Measurements from ENCODE around the gene SLC30A2.
"Not testable (repeated sequence)": the region's sequence is repeated elsewhere in the genome, so short reads cannot be mapped to it uniquely, and the experiment has no call there.

Gene SLC30A2

GRCh38 chr1:26045722-26046245, at the start of gene SLC30A2:
Gene SLC30A2 (minus strand): TSS chr1:26046118. CDS start chr1:26045896, 222 bp downstream.
- no peak within 1 kb of the TSS for H3K27ac ChIP-seq (ENCODE audit: low read length)
- H3K27me3 ChIP-seq (ENCODE audit: insufficient read depth, low read length): peaks cover 91% of the 10 kb centered on the region
- H3K4me3 ChIP-seq (ENCODE audit: low read length): peak within 1 kb of the TSS; percentile 47; the same call in 1 of the 2 replicates
- H3K9me3 ChIP-seq (ENCODE audit: insufficient read depth, low read depth, low read length): no peaks in the 10 kb centered on the region
- H3K9ac ChIP-seq (ENCODE audit: low read depth, low read length): no peak within 1 kb of the TSS
- H3K4me1 ChIP-seq (ENCODE audit: insufficient read depth, low read length): no peaks in the 10 kb centered on the region
- H3K36me3 ChIP-seq (ENCODE audit: insufficient read depth, low read depth, low read length): no peaks in the 10 kb centered on the region

- peaks cover 13% of the 10 kb centered on the region for H3K4me1 ChIP-seq (ENCODE audit: insufficient read depth, low read length)
- no peaks in the 10 kb centered on the region for H3K36me3 ChIP-seq (ENCODE audit: insufficient read depth, low read depth, low read length)
- no peaks in the 10 kb centered on the region for H3K9me3 ChIP-seq (ENCODE audit: insufficient read depth, low read depth, low read length)
- H3K9ac ChIP-seq (ENCODE audit: low read depth, low read length): no peak overlapping the region
- peaks cover 11% of the 10 kb centered on the region for H3K27me3 ChIP-seq (ENCODE audit: insufficient read depth, low read length)
- H3K4me3 ChIP-seq (ENCODE audit: low read length): peak overlapping the region; percentile 8; the same call in 1 of the 2 replicates
- no peak overlapping the region for H3K27ac ChIP-seq (ENCODE audit: low read length)
These were observed 48.9 kb upstream of the SLC30A2 start for GRCh38 chr1:26094677-26095383.

- Histone ChIP-seq H3K9me3 (ENCODE audit: insufficient read depth, low read depth, low read length) (no peaks in the 10 kb centered on the region), H3K27ac (ENCODE audit: low read length) (no peak overlapping the region), H3K36me3 (ENCODE audit: insufficient read depth, low read depth, low read length) (no peaks in the 10 kb centered on the region), H3K27me3 (ENCODE audit: insufficient read depth, low read length) (peaks cover 11% of the 10 kb centered on the region), H3K4me3 (ENCODE audit: low read length) (peak overlapping the region; percentile 8; the same call in 1 of the 2 replicates), H3K4me1 (ENCODE audit: insufficient read depth, low read length) (peaks cover 13% of the 10 kb centered on the region), H3K9ac (ENCODE audit: low read depth, low read length) (no peak overlapping the region)
These were observed 48.3 kb upstream of the SLC30A2 start for GRCh38 chr1:26094076-26094669.

- not testable (repeated sequence) for H3K27ac ChIP-seq (ENCODE audit: low read length); H3K36me3 ChIP-seq (ENCODE audit: insufficient read depth, low read depth, low read length); H3K9me3 ChIP-seq (ENCODE audit: insufficient read depth, low read depth, low read length)
These were observed 47.7 kb upstream of the SLC30A2 start for GRCh38 chr1:26093569-26093968.

GRCh38 chr1:26092422-26092821, 46.5 kb upstream of the SLC30A2 start:
- Histone ChIP-seq H3K27ac (ENCODE audit: low read length) (no peak overlapping the region), H3K9me3 (ENCODE audit: insufficient read depth, low read depth, low read length) (no peaks in the 10 kb centered on the region), H3K4me1 (ENCODE audit: insufficient read depth, low read length) (peaks cover 13% of the 10 kb centered on the region), H3K36me3 (ENCODE audit: insufficient read depth, low read depth, low read length) (no peaks in the 10 kb centered on the region), H3K27me3 (ENCODE audit: insufficient read depth, low read length) (peaks cover 11% of the 10 kb centered on the region), H3K9ac (ENCODE audit: low read depth, low read length) (no peak overlapping the region), H3K4me3 (ENCODE audit: low read length) (no peak overlapping the region)

More at GRCh38 chr1:26093569-26093968, 47.7 kb upstream of the SLC30A2 start:
- H3K9ac ChIP-seq (ENCODE audit: low read depth, low read length); H3K4me3 ChIP-seq (ENCODE audit: low read length): not testable (repeated sequence)
- peaks cover 11% of the 10 kb centered on the region for H3K27me3 ChIP-seq (ENCODE audit: insufficient read depth, low read length)
- peaks cover 13% of the 10 kb centered on the region for H3K4me1 ChIP-seq (ENCODE audit: insufficient read depth, low read length)

GRCh38 chr1:26090893-26091292, 45.0 kb upstream of the SLC30A2 start:
- Histone ChIP-seq H3K9ac (ENCODE audit: low read depth, low read length) (no peak overlapping the region), H3K27ac (ENCODE audit: low read length) (no peak overlapping the region), H3K4me3 (ENCODE audit: low read length) (no peak overlapping the region), H3K4me1 (ENCODE audit: insufficient read depth, low read length) (peaks cover 13% of the 10 kb centered on the region), H3K27me3 (ENCODE audit: insufficient read depth, low read length) (peaks cover 11% of the 10 kb centered on the region), H3K9me3 (ENCODE audit: insufficient read depth, low read depth, low read length) (no peaks in the 10 kb centered on the region), H3K36me3 (ENCODE audit: insufficient read depth, low read depth, low read length) (no peaks in the 10 kb centered on the region)

GRCh38 chr1:26089125-26089524, 43.2 kb upstream of the SLC30A2 start:
- Histone ChIP-seq H3K4me3 (ENCODE audit: low read length) (no peak overlapping the region), H3K9me3 (ENCODE audit: insufficient read depth, low read depth, low read length) (no peaks in the 10 kb centered on the region), H3K27me3 (ENCODE audit: insufficient read depth, low read length) (peaks cover 8% of the 10 kb centered on the region), H3K4me1 (ENCODE audit: insufficient read depth, low read length) (peaks cover 3% of the 10 kb centered on the region), H3K27ac (ENCODE audit: low read length) (no peak overlapping the region), H3K36me3 (ENCODE audit: insufficient read depth, low read depth, low read length) (no peaks in the 10 kb centered on the region), H3K9ac (ENCODE audit: low read depth, low read length) (no peak overlapping the region)

GRCh38 chr1:26084844-26085243, 38.9 kb upstream of the SLC30A2 start:
- Histone ChIP-seq H3K9ac (ENCODE audit: low read depth, low read length) (no peak overlapping the region), H3K36me3 (ENCODE audit: insufficient read depth, low read depth, low read length) (no peaks in the 10 kb centered on the region), H3K4me3 (ENCODE audit: low read length) (no peak overlapping the region), H3K4me1 (ENCODE audit: insufficient read depth, low read length) (no peaks in the 10 kb centered on the region), H3K27ac (ENCODE audit: low read length) (no peak overlapping the region), H3K9me3 (ENCODE audit: insufficient read depth, low read depth, low read length) (no peaks in the 10 kb centered on the region), H3K27me3 (ENCODE audit: insufficient read depth, low read length) (peaks cover 12% of the 10 kb centered on the region; the same call in 1 of the 2 replicates)

GRCh38 chr1:26084091-26084561, 38.2 kb upstream of the SLC30A2 start:
- peaks cover under 1% of the 10 kb centered on the region; the same call in 1 of the 2 replicates for H3K4me1 ChIP-seq (ENCODE audit: insufficient read depth, low read length)
- no peaks in the 10 kb centered on the region for H3K9me3 ChIP-seq (ENCODE audit: insufficient read depth, low read depth, low read length)
- no peak overlapping the region for H3K4me3 ChIP-seq (ENCODE audit: low read length)
- peaks cover 12% of the 10 kb centered on the region; the same call in 1 of the 2 replicates for H3K27me3 ChIP-seq (ENCODE audit: insufficient read depth, low read length)
- no peak overlapping the region for H3K9ac ChIP-seq (ENCODE audit: low read depth, low read length)
- no peaks in the 10 kb centered on the region for H3K36me3 ChIP-seq (ENCODE audit: insufficient read depth, low read depth, low read length)
- no peak overlapping the region for H3K27ac ChIP-seq (ENCODE audit: low read length)

- Histone ChIP-seq H3K9me3 (ENCODE audit: insufficient read depth, low read depth, low read length) (no peaks in the 10 kb centered on the region), H3K36me3 (ENCODE audit: insufficient read depth, low read depth, low read length) (no peaks in the 10 kb centered on the region), H3K9ac (ENCODE audit: low read depth, low read length) (no peak overlapping the region), H3K4me1 (ENCODE audit: insufficient read depth, low read length) (peaks cover 7% of the 10 kb centered on the region; the same call in 1 of the 2 replicates), H3K4me3 (ENCODE audit: low read length) (no peak overlapping the region), H3K27ac (ENCODE audit: low read length) (no peak overlapping the region), H3K27me3 (ENCODE audit: insufficient read depth, low read length) (peaks cover 12% of the 10 kb centered on the region; the same call in 1 of the 2 replicates)
These were observed 37.3 kb upstream of the SLC30A2 start for GRCh38 chr1:26083208-26083607.

GRCh38 chr1:26082020-26082350, 36.1 kb upstream of the SLC30A2 start:
- Histone ChIP-seq H3K4me3 (ENCODE audit: low read length) (no peak overlapping the region), H3K9ac (ENCODE audit: low read depth, low read length) (no peak overlapping the region), H3K27me3 (ENCODE audit: insufficient read depth, low read length) (peaks cover 12% of the 10 kb centered on the region; the same call in 1 of the 2 replicates), H3K27ac (ENCODE audit: low read length) (no peak overlapping the region), H3K36me3 (ENCODE audit: insufficient read depth, low read depth, low read length) (no peaks in the 10 kb centered on the region), H3K9me3 (ENCODE audit: insufficient read depth, low read depth, low read length) (no peaks in the 10 kb centered on the region), H3K4me1 (ENCODE audit: insufficient read depth, low read length) (peaks cover 7% of the 10 kb centered on the region; the same call in 1 of the 2 replicates)
